ENCODE data around the gene KCNH5.

- TF ChIP-seq ZNF629 (CRISPR knock-in tag; conservative IDR thresholded peaks at IDR 0.05) (no peak), NFAT5 (CRISPR knock-in tag; IDR thresholded peaks at IDR 0.05) (no peak), SMYD3 (CRISPR knock-in tag; IDR thresholded peaks at IDR 0.05) (no peak), ZNF839 (CRISPR knock-in tag; IDR thresholded peaks at IDR 0.05; ENCODE audit: borderline replicate concordance) (no peak), POLR2AphosphoS2 (IDR thresholded peaks at IDR 0.05; ENCODE audit: low read depth, low read length) (no peak), REST (IDR thresholded peaks at IDR 0.05; ENCODE audit: borderline replicate concordance in 1 of 2, low read depth in 1 of 2, low read length in 2 of 2) (no peak)
- TF ChIP-seq, protein P1, sequence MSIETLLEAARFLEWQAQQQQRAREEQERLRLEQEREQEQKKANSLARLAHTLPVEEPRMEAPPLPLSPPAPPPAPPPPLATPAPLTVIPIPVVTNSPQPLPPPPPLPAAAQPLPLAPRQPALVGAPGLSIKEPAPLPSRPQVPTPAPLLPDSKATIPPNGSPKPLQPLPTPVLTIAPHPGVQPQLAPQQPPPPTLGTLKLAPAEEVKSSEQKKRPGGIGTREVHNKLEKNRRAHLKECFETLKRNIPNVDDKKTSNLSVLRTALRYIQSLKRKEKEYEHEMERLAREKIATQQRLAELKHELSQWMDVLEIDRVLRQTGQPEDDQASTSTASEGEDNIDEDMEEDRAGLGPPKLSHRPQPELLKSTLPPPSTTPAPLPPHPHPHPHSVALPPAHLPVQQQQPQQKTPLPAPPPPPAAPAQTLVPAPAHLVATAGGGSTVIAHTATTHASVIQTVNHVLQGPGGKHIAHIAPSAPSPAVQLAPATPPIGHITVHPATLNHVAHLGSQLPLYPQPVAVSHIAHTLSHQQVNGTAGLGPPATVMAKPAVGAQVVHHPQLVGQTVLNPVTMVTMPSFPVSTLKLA (IDR thresholded peaks at IDR 0.05) = no peak
- TF ChIP-seq, protein P2, sequence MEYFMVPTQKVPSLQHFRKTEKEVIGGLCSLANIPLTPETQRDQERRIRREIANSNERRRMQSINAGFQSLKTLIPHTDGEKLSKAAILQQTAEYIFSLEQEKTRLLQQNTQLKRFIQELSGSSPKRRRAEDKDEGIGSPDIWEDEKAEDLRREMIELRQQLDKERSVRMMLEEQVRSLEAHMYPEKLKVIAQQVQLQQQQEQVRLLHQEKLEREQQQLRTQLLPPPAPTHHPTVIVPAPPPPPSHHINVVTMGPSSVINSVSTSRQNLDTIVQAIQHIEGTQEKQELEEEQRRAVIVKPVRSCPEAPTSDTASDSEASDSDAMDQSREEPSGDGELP (IDR thresholded peaks at IDR 0.05; ENCODE audit: borderline replicate concordance, low read depth) = no peak
These were observed 5.4 kb downstream of the KCNH5 start for GRCh38 chr14:63039866-63040265.
